GM19023 (cell line): Measurements from ENCODE around the gene KBTBD12.
"Not testable (repeated sequence)": the region's sequence is repeated elsewhere in the genome, so short reads cannot be mapped to it uniquely, and the experiment has no call there.

ENCODE experiments used
- ATAC-seq: cut with Tn5 transposase; IDR thresholded peaks from one replicate; pipeline ENCODE4 v1.9.1; 2021; ENCODE audit warnings: mild to moderate bottlenecking, moderate library complexity; ENCODE audit not compliant: unreplicated experiment

The KBTBD12 gene

DNA sequence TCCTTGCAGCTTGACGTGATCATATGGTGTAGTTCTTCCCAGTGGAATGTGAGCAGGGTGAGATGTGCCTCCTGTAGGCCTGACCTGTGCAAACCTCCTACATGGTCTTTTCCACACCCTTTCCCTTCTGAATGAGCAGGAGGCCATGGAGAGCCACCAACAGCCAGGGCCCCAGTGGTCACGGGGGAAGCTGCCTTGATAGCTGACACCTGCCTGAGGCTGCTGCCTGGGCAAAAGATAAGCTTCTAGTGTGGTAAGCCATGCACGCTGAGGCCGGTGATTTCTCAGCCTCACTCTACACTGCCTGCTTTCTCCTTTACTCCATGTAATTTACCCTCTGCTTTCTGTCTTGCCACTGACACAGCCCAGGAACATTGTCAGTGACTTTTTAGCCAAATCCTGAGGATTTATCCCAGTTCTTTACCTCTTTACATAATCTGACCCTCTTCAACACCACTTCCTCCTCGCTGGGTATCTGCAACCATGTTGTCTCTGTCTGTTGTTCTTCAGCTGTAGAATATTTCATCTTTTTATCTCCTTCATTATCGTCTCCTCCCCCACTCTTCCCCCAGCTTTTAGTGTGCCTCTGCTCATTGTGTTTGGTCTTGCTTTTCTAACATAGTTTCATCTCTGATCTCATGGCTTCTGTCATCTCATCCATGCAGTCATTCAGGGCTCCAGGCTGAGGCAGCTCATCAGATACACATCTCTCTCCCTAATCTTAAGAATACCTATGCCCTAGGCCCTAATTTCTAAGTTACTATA, 11.2 kb upstream of the KBTBD12 start:
- ATAC-seq, result no peak

DNA sequence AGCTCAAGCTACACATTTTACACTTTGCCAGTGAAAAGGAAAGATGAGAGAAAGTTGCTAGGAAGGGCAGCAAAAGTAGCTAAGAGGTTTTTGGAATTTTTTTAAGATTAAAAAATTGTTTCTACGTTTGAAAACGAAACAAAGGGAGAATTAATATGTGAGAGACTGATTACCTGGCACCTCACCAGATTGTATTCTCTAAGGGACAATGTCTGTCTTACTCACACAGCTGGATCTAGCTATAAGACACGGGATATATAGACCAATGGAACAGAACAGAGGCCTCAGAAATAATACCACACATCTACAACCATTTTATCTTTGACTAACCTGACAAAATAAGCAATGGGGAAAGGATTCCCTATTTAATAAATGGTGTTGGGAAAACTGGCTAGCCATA, 9.5 kb upstream of the KBTBD12 start:
- ATAC-seq, result no peak

GRCh38 chr3:127906653-127907052, 8.4 kb upstream of the KBTBD12 start:
- not testable (repeated sequence) for ATAC-seq

DNA sequence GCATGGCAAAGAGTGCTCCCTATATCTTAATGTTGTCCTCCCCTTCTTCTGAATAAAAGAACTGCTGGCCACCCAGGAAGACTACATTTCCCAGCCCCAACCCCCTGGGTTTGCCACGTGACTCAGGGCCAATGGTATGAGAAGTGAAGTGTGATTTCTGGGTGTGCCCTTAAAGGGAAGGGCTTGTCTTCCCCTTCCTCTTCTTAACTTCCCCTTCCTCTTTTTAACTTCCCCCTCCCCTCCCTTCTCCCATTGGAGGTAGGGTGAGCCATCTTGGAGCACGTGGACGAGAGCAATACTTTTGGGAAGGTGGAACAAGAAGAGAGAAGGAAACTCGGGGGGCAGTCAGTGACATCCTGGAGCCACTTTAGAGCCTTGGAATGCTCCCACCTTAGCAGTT, 6.8 kb upstream of the KBTBD12 start:
- ATAC-seq, result no peak

- ATAC-seq, result no peak
These were observed 6.1 kb upstream of the KBTBD12 start for GRCh38 chr3:127908951-127909350.

DNA sequence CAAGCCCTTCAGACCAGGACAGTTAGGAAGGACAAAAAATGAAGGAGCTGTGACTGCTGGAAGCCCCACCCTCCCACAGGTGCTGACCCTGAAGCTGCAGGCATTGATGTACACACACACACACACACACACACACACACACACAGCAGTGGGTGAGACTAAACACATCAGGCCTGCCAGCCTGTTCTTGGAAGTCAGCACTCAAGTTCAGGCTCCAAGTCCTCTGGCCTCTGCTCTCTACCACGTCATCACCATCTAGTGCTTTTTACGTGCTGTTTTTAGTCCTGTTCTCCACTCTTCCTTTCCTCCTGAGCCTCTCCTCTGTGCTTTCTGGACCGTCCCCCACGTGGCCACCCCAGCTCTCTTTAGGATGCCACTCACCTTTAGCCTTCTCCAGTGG, 5.4 kb upstream of the KBTBD12 start:
- ATAC-seq, result no peak

GRCh38 chr3:127911421-127911931, 3.6 kb upstream of the KBTBD12 start:
- no peak for ATAC-seq

- ATAC-seq, result not testable (repeated sequence)
These were observed 1.2 kb upstream of the KBTBD12 start for GRCh38 chr3:127913841-127914240.

- no peak for ATAC-seq
These were observed 448 bp upstream of the KBTBD12 start for GRCh38 chr3:127914584-127914983.

DNA sequence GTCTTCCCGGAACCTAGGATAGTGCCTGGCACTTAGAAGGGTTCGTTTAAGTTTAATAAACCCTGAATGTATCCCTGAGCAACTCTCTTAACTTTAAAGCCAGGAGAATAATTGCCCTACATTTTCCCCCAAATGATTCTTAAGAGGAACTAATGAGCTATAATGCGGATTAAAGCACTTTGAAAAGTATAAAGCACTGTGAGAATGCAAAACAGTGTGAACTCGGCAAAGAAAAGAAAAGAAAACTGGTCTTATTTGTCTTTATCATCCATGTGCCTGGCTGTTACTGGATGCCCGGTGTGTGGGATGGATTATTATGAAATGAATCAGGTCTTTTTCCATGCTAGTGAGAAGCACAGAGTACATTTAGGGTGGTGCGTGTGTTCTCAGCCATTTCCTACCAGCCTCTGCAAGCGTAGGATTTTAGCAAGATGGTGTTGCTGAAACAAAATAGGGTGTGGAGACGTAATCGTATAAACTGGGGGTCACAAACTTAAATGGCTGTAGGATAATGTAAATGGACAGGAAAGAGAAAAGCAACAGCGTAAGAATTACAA, 983 bp downstream of the KBTBD12 start:
- ATAC-seq, result no peak

DNA sequence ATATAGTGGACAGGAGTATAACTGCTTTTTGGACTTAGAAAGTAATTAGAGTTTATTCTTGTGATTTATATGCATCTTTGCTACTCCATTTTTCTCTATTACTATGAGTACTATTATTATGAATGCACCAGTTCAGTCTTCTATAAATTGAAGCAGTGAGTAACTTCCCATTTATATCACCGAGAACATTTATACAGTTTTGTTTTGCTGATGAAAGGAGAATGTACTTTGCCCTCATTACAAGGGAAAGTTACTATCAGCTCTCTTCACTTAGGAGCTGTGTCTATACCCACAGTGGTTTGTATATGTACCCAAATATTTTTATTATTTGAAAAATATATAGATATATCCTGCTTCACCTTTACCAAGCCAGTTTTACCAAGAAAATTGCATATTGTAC, 5.7 kb downstream of the KBTBD12 start:
- ATAC-seq, result no peak

DNA sequence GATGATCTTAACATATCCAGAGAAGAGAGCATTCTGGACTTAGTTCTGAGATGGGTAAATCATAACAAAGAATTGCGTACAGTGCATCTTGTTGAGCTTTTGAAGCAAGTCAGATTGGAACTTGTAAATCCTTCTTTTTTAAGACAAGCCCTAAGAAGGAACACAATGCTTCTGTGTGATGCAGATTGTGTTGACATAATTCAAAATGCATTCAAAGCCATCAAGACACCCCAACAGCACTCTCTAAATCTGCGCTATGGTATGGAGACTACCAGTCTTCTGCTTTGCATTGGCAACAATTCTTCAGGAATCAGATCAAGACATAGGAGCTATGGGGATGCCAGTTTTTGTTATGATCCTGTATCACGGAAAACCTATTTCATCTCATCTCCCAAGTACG, 8.6 kb downstream of the KBTBD12 start:
- ATAC-seq, result no peak

- no peak for ATAC-seq
These were observed 10.4 kb downstream of the KBTBD12 start for GRCh38 chr3:127925384-127925783.

- no peak for ATAC-seq
These were observed 13.0 kb downstream of the KBTBD12 start for GRCh38 chr3:127927829-127928604.

GRCh38 chr3:127929818-127930413, 14.9 kb downstream of the KBTBD12 start:
- ATAC-seq, result no peak

GRCh38 chr3:127933396-127933795, 18.4 kb downstream of the KBTBD12 start:
- no peak for ATAC-seq

DNA sequence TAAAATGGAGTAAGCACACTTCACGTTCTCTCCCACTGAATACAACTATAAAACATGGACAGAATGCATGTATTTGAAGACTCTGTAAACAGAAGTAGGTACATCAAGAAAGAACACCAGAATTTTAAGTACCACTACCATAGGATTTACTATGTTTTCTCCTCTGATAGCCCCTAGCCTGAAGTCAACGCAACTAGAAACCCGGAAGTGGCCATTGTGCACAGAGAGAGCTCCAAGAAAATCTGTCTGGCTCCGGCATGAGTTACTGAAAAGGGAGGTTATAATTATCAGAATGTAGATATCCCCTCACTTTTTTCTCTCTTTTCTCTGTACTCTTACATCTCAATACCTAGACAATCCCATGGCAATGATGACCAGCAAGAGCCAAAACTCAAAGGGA, 23.8 kb downstream of the KBTBD12 start:
- ATAC-seq, result no peak

DNA sequence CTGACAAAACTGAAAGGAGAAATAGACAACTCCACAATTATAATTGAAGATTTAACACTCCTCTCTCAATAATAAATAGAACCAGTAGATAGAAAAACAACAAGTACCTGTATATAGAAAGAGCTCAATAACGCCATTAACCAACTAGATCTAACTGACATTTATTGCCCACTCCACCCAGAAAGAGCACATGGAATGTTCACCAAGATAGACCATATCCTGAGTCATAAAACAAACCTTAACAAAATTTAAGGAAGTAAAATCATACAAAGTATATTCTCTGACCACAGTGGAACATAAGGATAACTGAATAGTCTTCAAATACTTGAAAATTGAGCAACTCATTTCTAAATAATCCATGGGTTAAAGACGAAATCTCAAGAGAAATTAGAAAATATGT, 25.1 kb downstream of the KBTBD12 start:
- no peak for ATAC-seq

DNA sequence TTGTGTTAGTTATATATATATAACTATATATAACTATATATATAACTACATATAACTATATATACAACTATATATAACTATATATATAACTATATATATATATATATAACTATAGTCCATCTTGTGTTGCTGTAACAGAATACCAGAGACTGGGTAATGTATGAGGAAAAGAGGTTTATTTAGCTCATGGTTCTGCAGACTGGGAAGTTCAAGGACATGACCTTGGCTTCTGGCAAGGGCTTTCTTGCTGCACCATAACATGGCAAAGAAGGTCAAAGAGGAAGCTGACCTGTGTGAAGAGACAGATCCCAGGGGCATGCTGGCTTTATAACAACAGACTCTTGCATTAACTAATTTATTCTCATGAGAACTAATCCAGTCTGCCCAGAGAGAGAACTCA, 27.6 kb downstream of the KBTBD12 start:
- no peak for ATAC-seq

GRCh38 chr3:127948211-127948610, 33.2 kb downstream of the KBTBD12 start:
- no peak for ATAC-seq

GRCh38 chr3:127949446-127950055, 34.5 kb downstream of the KBTBD12 start:
- no peak for ATAC-seq
